Peyer's patch (tissue), 4 donors: ENCODE data around the gene JPH3. TPM values are rescaled to one million over a fixed set of nuclear protein-coding genes. Genes with fewer than 3 reads are reported as not detected.

ENCODE experiments used
- DNase-seq, 3 donors: peaks; one replicate each; pipeline ENCODE4 v3.0.0-alpha.2; 2017 to 2019
- H3K27ac ChIP-seq, 4 donors: fragments of 200-600 bp; sonication (generic); one replicate each; pipeline ENCODE4 v1.5.1; 2016 to 2019
- H3K27me3 ChIP-seq, 2 donors: fragments of 200-600 bp; sonication (generic); one replicate each; pipeline ENCODE4 v1.5.1; 2019
- H3K36me3 ChIP-seq, 3 donors: fragments of 200-600 bp; sonication (generic); one replicate each; pipeline ENCODE4 v1.5.1; 2016 to 2019
- H3K4me1 ChIP-seq, 4 donors: fragments of 200-600 bp; sonication (generic); one replicate each; pipeline ENCODE4 v1.5.1; 2016 to 2019
- H3K4me3 ChIP-seq, 4 donors: fragments of 200-600 bp; sonication (generic); 1 replicate in 3 of 4; 2 replicates in 1 of 4; pipeline ENCODE4 v1.5.1; 2016 to 2019; ENCODE audit warnings: mild to moderate bottlenecking in 1 of 4
- H3K9me3 ChIP-seq, 4 donors: fragments of 200-600 bp; sonication (generic); one replicate each; pipeline ENCODE4 v1.5.1; 2016 to 2019; ENCODE audit warnings: mild to moderate bottlenecking in 1 of 4
- CTCF ChIP-seq, 6 experiments: fragments of 450-650 bp in 4 of 6; fragments of 200-600 bp in 2 of 6; sonication (generic) in 1 of 6; IDR thresholded peaks; one replicate each; pipeline ENCODE4 v1.5.1; 2017 to 2019; ENCODE audit warnings: antibody characterized with exemption in 6 of 6, mild to moderate bottlenecking in 3 of 6, moderate library complexity in 1 of 6
- POLR2A ChIP-seq, 2 donors: fragments of 450-650 bp; IDR thresholded peaks; one replicate each; pipeline ENCODE4 v1.5.1; 2017; ENCODE audit warnings: antibody characterized with exemption in 2 of 2, mild to moderate bottlenecking in 2 of 2, moderate library complexity in 2 of 2
- total RNA-seq, 4 donors: library from RNA; depleted of rRNA; stranded (reverse); fragments of >200 nt; gene quantifications; one replicate each; pipeline ENCODE4 v1.1.0, GENCODE V29; 2016

Gene JPH3
- total RNA-seq, 4 donors from 2014 or later, result 0.13 to 0.57 TPM; not detected in 2

- H3K27ac ChIP-seq, result no peak overlapping the region
- H3K36me3 ChIP-seq, result peaks cover 0 to 43% (median 0%) of the 10 kb centered on the region in 3 donors
- H3K9me3 ChIP-seq, result no peaks in the 10 kb centered on the region
- peaks cover 0 to 24% (median 5%) of the 10 kb centered on the region in 4 donors for H3K4me1 ChIP-seq
- TF ChIP-seq CTCF (IDR thresholded peaks at IDR 0.05), result no peak
- no peak overlapping the region for H3K4me3 ChIP-seq
- H3K27me3 ChIP-seq, result no peaks in the 10 kb centered on the region
- DNase-seq, result no peak
These were observed 103.5 kb downstream of the JPH3 start for GRCh38 chr16:87705771-87706277.

GRCh38 chr16:87706278-87707000 is 104.1 kb downstream of the JPH3 start:
- H3K4me3 ChIP-seq, result no peak overlapping the region
- peaks cover 0 to 49% (median 0%) of the 10 kb centered on the region in 3 donors for H3K36me3 ChIP-seq
- no peaks in the 10 kb centered on the region for H3K9me3 ChIP-seq
- H3K27me3 ChIP-seq, result no peaks in the 10 kb centered on the region
- DNase-seq, result no peak
- peaks cover 0 to 21% (median 5%) of the 10 kb centered on the region in 4 donors for H3K4me1 ChIP-seq
- H3K27ac ChIP-seq, result no peak overlapping the region
- TF ChIP-seq POLR2A (IDR thresholded peaks at IDR 0.05) (no peak), CTCF (IDR thresholded peaks at IDR 0.05) (no peak)

- H3K27me3 ChIP-seq, result no peaks in the 10 kb centered on the region
- H3K4me3 ChIP-seq, result no peak overlapping the region
- H3K9me3 ChIP-seq, result no peaks in the 10 kb centered on the region
- DNase-seq, result no peak
- no peak for TF ChIP-seq CTCF (IDR thresholded peaks at IDR 0.05)
- TF ChIP-seq POLR2A (IDR thresholded peaks at IDR 0.05), result no peak
- peaks cover 0 to 51% (median 0%) of the 10 kb centered on the region in 3 donors for H3K36me3 ChIP-seq
- peaks cover 0 to 15% (median 4%) of the 10 kb centered on the region in 4 donors for H3K4me1 ChIP-seq
- H3K27ac ChIP-seq, result no peak overlapping the region
These were observed 104.8 kb downstream of the JPH3 start for GRCh38 chr16:87707097-87707496.

- peaks cover 0 to 9% (median 2%) of the 10 kb centered on the region in 4 donors for H3K4me1 ChIP-seq
- TF ChIP-seq CTCF (IDR thresholded peaks at IDR 0.05), result no peak
- H3K4me3 ChIP-seq, result no peak overlapping the region
- no peaks in the 10 kb centered on the region for H3K9me3 ChIP-seq
- no peak for DNase-seq
- H3K27ac ChIP-seq, result no peak overlapping the region
- peaks cover 0 to 51% (median 0%) of the 10 kb centered on the region in 3 donors for H3K36me3 ChIP-seq
- no peaks in the 10 kb centered on the region for H3K27me3 ChIP-seq
These were observed 105.6 kb downstream of the JPH3 start for GRCh38 chr16:87707714-87708580.

GRCh38 chr16:87708881-87709638 is 106.8 kb downstream of the JPH3 start:
- Histone ChIP-seq H3K27me3 (no peaks in the 10 kb centered on the region), H3K27ac (no peak overlapping the region), H3K36me3 (peaks cover 0 to 43% (median 0%) of the 10 kb centered on the region in 3 donors), H3K9me3 (no peaks in the 10 kb centered on the region), H3K4me3 (no peak overlapping the region), H3K4me1 (no peaks in the 10 kb centered on the region)
- DNase-seq, result no peak
- no peak for TF ChIP-seq POLR2A (IDR thresholded peaks at IDR 0.05)
- TF ChIP-seq CTCF (IDR thresholded peaks at IDR 0.05), result no peak
